Type B pancreatic cell (in vitro differentiated cells): ENCODE data around the gene ICA1L. TPM values are rescaled to one million over a fixed set of nuclear protein-coding genes. Genes with fewer than 3 reads are reported as not detected.

Source experiments
- DNase-seq: peaks from one replicate; pipeline ENCODE4 v3.0.0; 2021; ENCODE audit warnings: mixed read lengths; ENCODE audit not compliant: unreplicated experiment; ENCODE audit errors: extremely low spot score
- H3K27ac Mint-ChIP-seq: 2 replicates; pipeline ENCODE4 v1.8.0; 2021; ENCODE audit warnings: mild to moderate bottlenecking, mixed read lengths
- H3K27me3 Mint-ChIP-seq: 2 replicates; pipeline ENCODE4 v1.8.0; 2021; ENCODE audit warnings: mixed read lengths
- H3K36me3 Mint-ChIP-seq: 2 replicates; pipeline ENCODE4 v1.8.0; 2021; ENCODE audit warnings: mixed read lengths
- H3K4me1 Mint-ChIP-seq: one replicate; pipeline ENCODE4 v1.8.0; 2021; ENCODE audit warnings: mixed read lengths; ENCODE audit not compliant: unreplicated experiment
- H3K4me3 Mint-ChIP-seq: 2 replicates; pipeline ENCODE4 v1.8.0; 2021; ENCODE audit warnings: mild to moderate bottlenecking, mixed read lengths
- H3K9me3 Mint-ChIP-seq: 2 replicates; pipeline ENCODE4 v1.8.0; 2021; ENCODE audit warnings: mixed read lengths
- total RNA-seq: library from RNA; stranded (reverse); gene quantifications from 2 replicates; pipeline ENCODE4 v1.2.1, GENCODE V29; 2021; ENCODE audit warnings: low replicate concordance
- TF ChIP-seq, protein P1 (sequence below): fragments of 200-600 bp; sonication (generic); conservative IDR thresholded peaks from 2 replicates; pipeline ENCODE4 v1.5.0; 2021; ENCODE audit warnings: antibody characterized with exemption, mild to moderate bottlenecking

The ICA1L gene
- total RNA-seq, 1 donor from 2014 or later = 11.5 TPM

DNA sequence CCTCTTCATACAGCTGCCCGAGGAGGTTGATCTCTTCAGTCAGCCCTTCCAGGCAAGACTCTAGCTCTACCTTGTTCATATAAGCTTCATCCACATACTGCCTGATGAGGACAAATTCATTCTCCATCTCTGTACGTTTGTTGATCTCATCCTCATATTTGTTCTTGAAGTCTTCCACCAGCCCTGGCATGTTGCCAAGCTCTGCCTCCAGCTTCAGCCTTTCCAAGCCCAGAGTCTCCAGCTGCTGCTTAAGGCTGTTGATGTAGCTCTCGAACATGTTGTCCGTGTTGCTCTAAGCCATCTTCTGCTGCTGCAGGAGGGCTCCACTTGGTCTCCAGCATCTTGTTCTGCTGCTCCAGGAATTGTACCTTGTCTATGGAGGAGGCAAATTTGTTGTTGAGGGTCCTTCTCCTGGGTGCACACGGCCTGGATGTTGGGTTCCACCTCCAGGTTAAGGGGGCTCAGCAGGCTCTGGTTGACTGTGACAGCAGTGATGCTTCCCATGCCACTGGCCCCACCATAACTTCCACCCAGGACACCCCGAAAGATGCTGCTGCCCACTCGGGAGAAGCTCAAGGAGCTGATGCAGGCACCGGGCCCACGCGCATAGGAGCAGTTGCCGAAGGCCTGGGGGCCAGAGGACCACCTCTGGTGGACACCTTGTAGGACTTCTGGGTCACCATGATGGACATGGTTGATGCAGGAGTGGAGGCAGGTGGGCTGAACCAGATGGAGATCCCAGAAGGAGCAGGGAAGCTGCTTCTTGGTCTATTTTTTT, 30.3 kb downstream of the ICA1L start:
- no peak overlapping the region for H3K27ac Mint-ChIP-seq
- H3K9me3 Mint-ChIP-seq = peaks cover 6% of the 10 kb centered on the region
- no peak overlapping the region for H3K4me3 Mint-ChIP-seq
- TF ChIP-seq, protein P1, sequence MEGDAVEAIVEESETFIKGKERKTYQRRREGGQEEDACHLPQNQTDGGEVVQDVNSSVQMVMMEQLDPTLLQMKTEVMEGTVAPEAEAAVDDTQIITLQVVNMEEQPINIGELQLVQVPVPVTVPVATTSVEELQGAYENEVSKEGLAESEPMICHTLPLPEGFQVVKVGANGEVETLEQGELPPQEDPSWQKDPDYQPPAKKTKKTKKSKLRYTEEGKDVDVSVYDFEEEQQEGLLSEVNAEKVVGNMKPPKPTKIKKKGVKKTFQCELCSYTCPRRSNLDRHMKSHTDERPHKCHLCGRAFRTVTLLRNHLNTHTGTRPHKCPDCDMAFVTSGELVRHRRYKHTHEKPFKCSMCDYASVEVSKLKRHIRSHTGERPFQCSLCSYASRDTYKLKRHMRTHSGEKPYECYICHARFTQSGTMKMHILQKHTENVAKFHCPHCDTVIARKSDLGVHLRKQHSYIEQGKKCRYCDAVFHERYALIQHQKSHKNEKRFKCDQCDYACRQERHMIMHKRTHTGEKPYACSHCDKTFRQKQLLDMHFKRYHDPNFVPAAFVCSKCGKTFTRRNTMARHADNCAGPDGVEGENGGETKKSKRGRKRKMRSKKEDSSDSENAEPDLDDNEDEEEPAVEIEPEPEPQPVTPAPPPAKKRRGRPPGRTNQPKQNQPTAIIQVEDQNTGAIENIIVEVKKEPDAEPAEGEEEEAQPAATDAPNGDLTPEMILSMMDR = no peak
- no peaks in the 10 kb centered on the region for H3K27me3 Mint-ChIP-seq
- H3K36me3 Mint-ChIP-seq = peaks cover 8% of the 10 kb centered on the region
- DNase-seq = no peak
- no peaks in the 10 kb centered on the region for H3K4me1 Mint-ChIP-seq

DNA sequence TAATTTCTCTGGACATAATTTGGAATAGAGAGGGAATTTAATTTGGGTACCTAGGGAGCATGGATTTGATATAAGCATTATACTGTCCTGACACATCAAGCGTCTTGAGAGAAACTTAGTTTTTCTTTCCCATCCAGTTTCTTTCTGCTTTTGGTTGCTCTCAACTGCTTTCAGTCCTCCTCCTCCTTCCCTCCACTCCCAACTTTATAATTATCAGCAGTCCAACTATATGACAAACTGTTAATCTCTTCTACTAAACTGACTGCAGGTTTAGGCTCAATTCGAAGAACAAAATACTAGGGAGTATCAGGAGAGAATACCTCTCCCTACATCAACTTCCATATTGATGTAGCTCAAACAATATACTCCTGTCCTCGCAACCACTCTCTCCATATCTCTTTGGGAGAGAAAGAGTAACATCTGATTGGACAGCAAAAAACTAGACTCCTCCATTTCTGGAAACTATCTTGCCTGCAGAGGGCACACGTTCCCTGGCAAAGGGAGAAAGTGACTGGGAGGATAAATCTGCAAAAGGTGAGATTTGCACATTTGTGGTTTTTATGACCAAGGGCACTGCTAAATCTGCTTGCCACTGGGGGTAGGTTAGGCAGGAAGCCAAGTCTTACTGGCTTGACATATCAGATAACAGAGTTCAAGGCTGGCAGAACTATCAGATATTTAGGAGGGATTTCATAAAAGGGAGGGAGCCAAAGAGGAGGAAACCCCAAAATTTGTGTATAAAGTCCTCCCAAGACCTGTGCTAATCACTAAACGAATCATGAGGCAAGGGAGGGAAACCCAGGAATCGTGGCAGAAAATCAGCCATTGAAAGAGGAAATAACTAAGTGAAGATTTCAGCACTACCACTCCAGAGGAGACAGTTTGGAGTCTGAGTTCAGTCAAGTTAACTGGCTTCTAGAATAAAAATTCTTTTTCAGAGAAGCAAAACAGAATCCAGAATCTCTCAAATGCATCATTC, 40.0 kb downstream of the ICA1L start:
- Mint-ChIP-seq H3K27ac (no peak overlapping the region), H3K27me3 (no peaks in the 10 kb centered on the region), H3K4me1 (peaks cover 7% of the 10 kb centered on the region), H3K9me3 (no peaks in the 10 kb centered on the region), H3K36me3 (no peaks in the 10 kb centered on the region), H3K4me3 (no peak overlapping the region)
- no peak for DNase-seq
- TF ChIP-seq, protein P1 = peak; percentile 74

DNA sequence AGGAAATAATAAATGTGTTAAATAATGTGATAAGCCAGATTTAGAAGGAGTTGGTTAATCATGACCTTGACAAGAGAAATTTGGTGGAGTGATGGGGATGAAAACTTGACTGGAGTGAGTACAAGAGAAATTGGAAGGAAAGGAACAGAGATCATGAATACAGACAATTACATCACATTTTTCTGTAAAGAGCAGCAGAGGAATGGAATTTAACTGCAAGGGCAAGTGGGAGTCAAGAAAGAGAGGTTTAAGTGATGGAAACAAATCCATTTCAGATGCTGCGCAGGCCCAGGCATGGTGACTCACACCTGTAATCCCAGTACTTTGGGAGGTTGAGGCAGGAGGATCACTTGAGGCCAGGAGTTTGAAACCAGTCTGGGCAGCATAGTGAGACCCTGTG, 46.7 kb downstream of the ICA1L start:
- H3K9me3 Mint-ChIP-seq = no peaks in the 10 kb centered on the region
- no peaks in the 10 kb centered on the region for H3K27me3 Mint-ChIP-seq
- H3K36me3 Mint-ChIP-seq = no peaks in the 10 kb centered on the region
- no peak overlapping the region for H3K27ac Mint-ChIP-seq
- TF ChIP-seq, protein P1 = no peak
- H3K4me3 Mint-ChIP-seq = no peak overlapping the region
- H3K4me1 Mint-ChIP-seq = peaks cover 8% of the 10 kb centered on the region
- DNase-seq = no peak

DNA sequence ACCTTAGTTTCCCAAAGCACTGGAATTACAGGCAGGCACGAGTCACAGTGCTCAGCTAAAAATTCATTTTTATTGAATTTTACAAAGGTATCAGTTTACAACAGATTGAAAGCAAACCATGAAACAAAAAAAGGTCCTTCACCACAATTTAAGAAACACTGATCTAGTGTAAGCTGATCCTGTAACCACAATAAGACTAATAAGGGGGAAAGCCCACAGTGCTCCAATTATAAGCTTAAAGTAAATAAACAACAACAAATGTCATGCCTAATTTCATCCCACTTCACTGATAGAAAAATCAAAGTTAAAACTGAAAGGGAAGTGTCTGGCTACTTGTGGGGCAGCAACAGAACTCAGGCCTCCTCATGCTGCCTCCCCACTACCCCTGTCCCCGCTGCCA, 49.2 kb downstream of the ICA1L start:
- Mint-ChIP-seq H3K27ac (no peak overlapping the region), H3K36me3 (no peaks in the 10 kb centered on the region), H3K4me3 (no peak overlapping the region), H3K9me3 (no peaks in the 10 kb centered on the region), H3K4me1 (peaks cover 8% of the 10 kb centered on the region), H3K27me3 (no peaks in the 10 kb centered on the region)
- TF ChIP-seq, protein P1 = no peak
- DNase-seq = no peak

DNA sequence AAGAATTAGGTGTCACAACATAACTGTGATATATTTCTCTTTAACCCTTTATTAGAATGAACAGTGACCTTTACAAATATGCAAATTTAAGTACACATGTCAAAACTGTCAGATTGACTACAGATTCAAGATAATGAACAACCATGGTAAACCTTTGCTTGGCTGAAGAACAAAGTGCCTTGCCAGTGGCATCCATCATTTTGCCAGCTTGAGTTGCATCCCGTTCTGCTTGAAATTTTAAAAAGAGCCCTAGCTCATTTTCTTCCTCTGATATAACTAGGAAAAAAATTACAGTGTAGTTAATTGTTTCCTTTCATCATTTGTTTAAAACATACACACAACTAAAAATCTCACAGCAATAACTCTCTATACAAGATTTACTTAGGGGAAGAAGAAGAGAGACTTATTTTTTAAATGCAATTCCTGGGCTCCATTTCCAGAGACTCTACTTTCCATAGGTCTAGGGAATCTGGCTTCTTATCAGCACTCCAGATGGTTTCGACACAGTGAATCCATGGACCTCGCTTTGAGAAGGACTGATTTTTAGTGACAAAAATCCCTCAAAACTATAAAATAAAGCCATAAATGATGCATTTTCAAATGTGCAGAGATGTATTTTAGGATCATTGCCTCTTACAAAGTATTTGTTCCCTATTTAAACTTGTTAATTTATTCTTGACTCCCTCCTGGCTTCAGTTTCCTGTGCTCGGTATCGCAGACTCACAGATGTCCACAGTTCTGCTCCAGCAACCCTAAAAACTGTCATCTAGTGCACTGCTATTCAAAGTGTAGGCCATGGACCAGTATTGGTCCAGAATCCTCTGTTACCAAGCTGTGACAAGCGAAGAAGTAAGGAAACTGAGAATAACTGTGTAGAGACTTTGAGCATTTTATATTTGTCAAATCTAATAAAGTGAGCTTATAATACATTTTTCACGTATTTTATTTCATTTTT, 50.1 kb downstream of the ICA1L start:
- H3K4me3 Mint-ChIP-seq = no peak overlapping the region
- TF ChIP-seq, protein P1 = no peak
- H3K27me3 Mint-ChIP-seq = no peaks in the 10 kb centered on the region
- peaks cover 8% of the 10 kb centered on the region for H3K4me1 Mint-ChIP-seq
- no peak overlapping the region for H3K27ac Mint-ChIP-seq
- no peaks in the 10 kb centered on the region for H3K36me3 Mint-ChIP-seq
- no peak for DNase-seq
- no peaks in the 10 kb centered on the region for H3K9me3 Mint-ChIP-seq
